Calu3 (cell line): ENCODE measurements around the gene BRD3. TPM values are rescaled to one million over a fixed set of nuclear protein-coding genes. Genes with fewer than 3 reads are reported as not detected.

ENCODE experiments used
- Bru-seq: library from RNA; stranded (reverse); fragments of 400-500 nt; gene quantifications from one replicate; lab custom pipeline; 2021; lab: Mats Ljungman, UMichigan
- BruChase-seq, 2 experiments: library from RNA; stranded (reverse); fragments of 400-500 nt; gene quantifications; one replicate each; lab custom pipeline; 2021; lab: Mats Ljungman, UMichigan
- BruUV-seq: library from RNA; stranded (reverse); fragments of 400-500 nt; replicated peaks from 2 replicates; lab custom pipeline; 2021; lab: Mats Ljungman, UMichigan
- CTCF ChIA-PET: fragments of 300-600 bp; sonication (Branson Sonifier 250); formaldehyde crosslinking; loops from one replicate; lab custom pipeline; 2022; ENCODE audit warnings: antibody characterized with exemption; lab: Charles Lee
- DNase-seq: peaks from one replicate; pipeline ENCODE4 v3.0.0; 2022
- H3K27ac Mint-ChIP-seq: one replicate; pipeline ENCODE4 v1.8.0; 2022; ENCODE audit warnings: mixed read lengths; ENCODE audit not compliant: unreplicated experiment
- H3K27me3 Mint-ChIP-seq: one replicate; pipeline ENCODE4 v1.8.0; 2022; ENCODE audit warnings: mixed read lengths; ENCODE audit not compliant: unreplicated experiment
- H3K36me3 Mint-ChIP-seq: one replicate; pipeline ENCODE4 v1.8.0; 2022; ENCODE audit warnings: mild to moderate bottlenecking, moderate library complexity, mixed read lengths; ENCODE audit not compliant: insufficient read depth, unreplicated experiment
- H3K4me1 Mint-ChIP-seq: one replicate; pipeline ENCODE4 v1.8.0; 2022; ENCODE audit warnings: mild to moderate bottlenecking, low read depth, mixed read lengths; ENCODE audit not compliant: unreplicated experiment
- H3K4me3 Mint-ChIP-seq: one replicate; pipeline ENCODE4 v1.8.0; 2022; ENCODE audit warnings: mild to moderate bottlenecking, low read depth, moderate library complexity, mixed read lengths; ENCODE audit not compliant: unreplicated experiment
- H3K9me3 Mint-ChIP-seq: one replicate; pipeline ENCODE4 v1.8.0; 2022; ENCODE audit warnings: low read depth, mixed read lengths; ENCODE audit not compliant: unreplicated experiment
- CTCF ChIP-seq: fragments of 200-600 bp; IDR thresholded peaks from one replicate; pipeline ENCODE4 v1.8.0; 2022; ENCODE audit warnings: antibody characterized with exemption; ENCODE audit not compliant: unreplicated experiment
- intact Hi-C: fragments of 100-400 bp; cut with micrococcal nuclease; formaldehyde crosslinking; loops from one replicate; pipeline ENCODE4 v1.10.0; 2022; ENCODE audit not compliant: unreplicated experiment
- long read RNA-seq: library from polyadenylated mRNA; stranded (forward); transcript quantifications from one replicate; pipeline ENCODE4 v2.0.0, GENCODE V29; 2022
- total RNA-seq: library from RNA; stranded (reverse); gene quantifications from 2 replicates; pipeline ENCODE4 v1.2.3, GENCODE V29; 2022

BRD3 gene
- total RNA-seq (30.8 and 31.1 TPM in 2 replicates), Bru-seq, nascent RNA (percentile 62 among the genes with signal in this experiment), BruChase-seq, experiment 1, labeled RNA remaining after a 6-hour chase (percentile 77 among the genes with signal in this experiment), BruChase-seq, experiment 2, labeled RNA remaining after a 2-hour chase (percentile 79 among the genes with signal in this experiment)
- long read RNA-seq, full-length matches to known transcripts: 1 of 9 reads
- long read RNA-seq, partial matches to known transcripts: 4 of 9 reads
- long read RNA-seq, other reads (novel, unspliced or antisense): 4 of 9 reads

GRCh38 chr9:134067904-134068743 is at the start of gene BRD3:
Gene BRD3 (minus strand): TSS chr9:134068026. CDS start chr9:134053477, 14,549 bp downstream.
- no peak within 1 kb of the TSS for H3K27ac Mint-ChIP-seq
- H3K9me3 Mint-ChIP-seq: no peaks in the 10 kb centered on the region
- H3K4me1 Mint-ChIP-seq: no peaks in the 10 kb centered on the region
- intact Hi-C loops: no loop called here
- no peak for TF ChIP-seq CTCF
- DNase-seq: peak; percentile 80
- H3K4me3 Mint-ChIP-seq: peak within 1 kb of the TSS; percentile 73
- peaks cover 40% of the 10 kb centered on the region for H3K27me3 Mint-ChIP-seq
- CTCF ChIA-PET: no interaction called here
- peaks cover 23% of the 10 kb centered on the region for H3K36me3 Mint-ChIP-seq
- no TSS peak for BruUV-seq

- Mint-ChIP-seq H3K4me1 (no peaks in the 10 kb centered on the region), H3K9me3 (no peaks in the 10 kb centered on the region), H3K27ac (no peak overlapping the region), H3K36me3 (no peaks in the 10 kb centered on the region), H3K4me3 (no peak overlapping the region), H3K27me3 (peaks cover 13% of the 10 kb centered on the region)
- CTCF ChIA-PET: no interaction called here
- DNase-seq: no peak
- no TSS peak for BruUV-seq
- intact Hi-C loops: no loop called here
- no peak for TF ChIP-seq CTCF
Measured at GRCh38 chr9:134112561-134112960, 44.7 kb upstream of the BRD3 start.

GRCh38 chr9:134111064-134111463 is 43.2 kb upstream of the BRD3 start:
- CTCF ChIA-PET: no interaction called here
- peaks cover 3% of the 10 kb centered on the region for H3K36me3 Mint-ChIP-seq
- no peak overlapping the region for H3K4me3 Mint-ChIP-seq
- TF ChIP-seq CTCF: no peak
- DNase-seq: no peak
- H3K4me1 Mint-ChIP-seq: no peaks in the 10 kb centered on the region
- no TSS peak for BruUV-seq
- no peak overlapping the region for H3K27ac Mint-ChIP-seq
- H3K27me3 Mint-ChIP-seq: peaks cover 13% of the 10 kb centered on the region
- no peaks in the 10 kb centered on the region for H3K9me3 Mint-ChIP-seq
- intact Hi-C loops: no loop called here

GRCh38 chr9:134103391-134103998 is 35.7 kb upstream of the BRD3 start:
- Mint-ChIP-seq H3K27me3 (peaks cover 32% of the 10 kb centered on the region), H3K4me1 (no peaks in the 10 kb centered on the region), H3K9me3 (peaks cover 4% of the 10 kb centered on the region), H3K27ac (no peak overlapping the region), H3K4me3 (no peak overlapping the region), H3K36me3 (peaks cover 3% of the 10 kb centered on the region)
- CTCF ChIA-PET: no interaction called here
- TF ChIP-seq CTCF: no peak
- no TSS peak for BruUV-seq
- DNase-seq: no peak
- intact Hi-C loops: no loop called here
